Smooth muscle cell (in vitro differentiated cells): Measurements from ENCODE around the gene ACBD6. TPM values are rescaled to one million over a fixed set of nuclear protein-coding genes. Genes with fewer than 3 reads are reported as not detected.

Source experiments
- DNase-seq: peaks from one replicate; lab custom pipeline; 2025; ENCODE audit not compliant: unreplicated experiment; lab: John Stamatoyannopoulos, UW
- H2AFZ ChIP-seq: fragments of 200-600 bp; sonication (generic); 2 replicates; pipeline ENCODE4 v1.6.0; 2016; ENCODE audit warnings: antibody characterized with exemption, low read depth, mild to moderate bottlenecking
- H3F3A ChIP-seq: fragments of 200-600 bp; sonication (generic); 2 replicates; pipeline ENCODE4 v1.6.0; 2017; ENCODE audit warnings: antibody characterized with exemption, low read depth
- H3K27ac ChIP-seq: fragments of 200-600 bp; sonication (generic); 2 replicates; pipeline ENCODE4 v1.5.1; 2016; ENCODE audit warnings: low read depth, mild to moderate bottlenecking
- H3K27me3 ChIP-seq: fragments of 200-600 bp; sonication (generic); 2 replicates; pipeline ENCODE4 v1.6.1; 2016; ENCODE audit warnings: low read depth, mild to moderate bottlenecking
- H3K36me3 ChIP-seq: fragments of 200-600 bp; sonication (generic); 2 replicates; pipeline ENCODE4 v1.5.1; 2016; ENCODE audit warnings: low read depth
- H3K4me1 ChIP-seq: fragments of 200-600 bp; sonication (generic); 2 replicates; pipeline ENCODE4 v1.5.1; 2016; ENCODE audit warnings: low read depth
- H3K4me2 ChIP-seq: fragments of 200-600 bp; sonication (generic); 2 replicates; pipeline ENCODE4 v1.6.0; 2016; ENCODE audit warnings: mild to moderate bottlenecking
- H3K4me3 ChIP-seq: fragments of 200-600 bp; sonication (generic); 2 replicates; pipeline ENCODE4 v1.5.1; 2016; ENCODE audit warnings: mild to moderate bottlenecking
- H3K79me2 ChIP-seq: fragments of 200-600 bp; sonication (generic); 2 replicates; pipeline ENCODE4 v1.6.0; 2016; ENCODE audit warnings: low read depth, mild to moderate bottlenecking
- H3K9ac ChIP-seq: fragments of 200-600 bp; sonication (generic); 2 replicates; pipeline ENCODE4 v1.6.0; 2016; ENCODE audit warnings: low read depth
- H3K9me3 ChIP-seq: fragments of 200-600 bp; sonication (generic); replicated peaks from 2 replicates; pipeline ENCODE4 v1.5.1; 2016; ENCODE audit warnings: low read depth
- H4K20me1 ChIP-seq: fragments of 200-600 bp; sonication (generic); 2 replicates; pipeline ENCODE4 v1.6.0; 2016; ENCODE audit warnings: low read depth
- WGBS: methylation state at CpG from one replicate; pipeline ENCODE4 v1.1.7; 2016; ENCODE audit warnings: low lambda C conversion rate; 5-methylcytosine and 5-hydroxymethylcytosine counted together
- polyA plus RNA-seq: library from polyadenylated mRNA; unstranded; fragments of >200 nt; fragmentation: Nextera tagmentation; extraction: Ambion mirVana; gene quantifications from 2 replicates; pipeline ENCODE4 v1.2.1, GENCODE V29; 2016
- total RNA-seq: library from RNA; depleted of rRNA; stranded (reverse); fragments of >200 nt; gene quantifications from 2 replicates; pipeline ENCODE4 v1.2.3, GENCODE V29; 2014
- TF ChIP-seq, protein P1 (sequence below): fragments of 200-600 bp; sonication (generic); IDR thresholded peaks from 2 replicates; pipeline ENCODE4 v1.5.1; 2017; ENCODE audit warnings: borderline replicate concordance, mild to moderate bottlenecking, antibody characterized with exemption; ENCODE audit not compliant: insufficient read depth, poor library complexity, severe bottlenecking

Gene ACBD6
- total and polyA plus RNA-seq, 2 experiments from 2014 or later, result 44.1 to 48.7 TPM

GRCh38 chr1:180261030-180261429 is 241.3 kb downstream of the ACBD6 start:
- H3K27ac ChIP-seq, result no peak overlapping the region
- peaks cover 15% of the 10 kb centered on the region for H3K27me3 ChIP-seq
- H4K20me1 ChIP-seq, result no peaks in the 10 kb centered on the region
- TF ChIP-seq, protein P1, sequence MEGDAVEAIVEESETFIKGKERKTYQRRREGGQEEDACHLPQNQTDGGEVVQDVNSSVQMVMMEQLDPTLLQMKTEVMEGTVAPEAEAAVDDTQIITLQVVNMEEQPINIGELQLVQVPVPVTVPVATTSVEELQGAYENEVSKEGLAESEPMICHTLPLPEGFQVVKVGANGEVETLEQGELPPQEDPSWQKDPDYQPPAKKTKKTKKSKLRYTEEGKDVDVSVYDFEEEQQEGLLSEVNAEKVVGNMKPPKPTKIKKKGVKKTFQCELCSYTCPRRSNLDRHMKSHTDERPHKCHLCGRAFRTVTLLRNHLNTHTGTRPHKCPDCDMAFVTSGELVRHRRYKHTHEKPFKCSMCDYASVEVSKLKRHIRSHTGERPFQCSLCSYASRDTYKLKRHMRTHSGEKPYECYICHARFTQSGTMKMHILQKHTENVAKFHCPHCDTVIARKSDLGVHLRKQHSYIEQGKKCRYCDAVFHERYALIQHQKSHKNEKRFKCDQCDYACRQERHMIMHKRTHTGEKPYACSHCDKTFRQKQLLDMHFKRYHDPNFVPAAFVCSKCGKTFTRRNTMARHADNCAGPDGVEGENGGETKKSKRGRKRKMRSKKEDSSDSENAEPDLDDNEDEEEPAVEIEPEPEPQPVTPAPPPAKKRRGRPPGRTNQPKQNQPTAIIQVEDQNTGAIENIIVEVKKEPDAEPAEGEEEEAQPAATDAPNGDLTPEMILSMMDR, result no peak
- H3K4me2 ChIP-seq, result no peak overlapping the region
- H3K4me3 ChIP-seq, result no peak overlapping the region
- no peaks in the 10 kb centered on the region for H3K4me1 ChIP-seq
- H3K9ac ChIP-seq, result no peak overlapping the region
- no peaks in the 10 kb centered on the region for H3K79me2 ChIP-seq
- H3F3A ChIP-seq, result no peaks in the 10 kb centered on the region
- no peaks in the 10 kb centered on the region for H3K36me3 ChIP-seq
- H2AFZ ChIP-seq, result no peak overlapping the region
- H3K9me3 ChIP-seq, result no peaks in the 10 kb centered on the region
- DNase-seq, result no peak
- WGBS, result 93% methylated on average over 10 of the region's 10 CpGs

DNA sequence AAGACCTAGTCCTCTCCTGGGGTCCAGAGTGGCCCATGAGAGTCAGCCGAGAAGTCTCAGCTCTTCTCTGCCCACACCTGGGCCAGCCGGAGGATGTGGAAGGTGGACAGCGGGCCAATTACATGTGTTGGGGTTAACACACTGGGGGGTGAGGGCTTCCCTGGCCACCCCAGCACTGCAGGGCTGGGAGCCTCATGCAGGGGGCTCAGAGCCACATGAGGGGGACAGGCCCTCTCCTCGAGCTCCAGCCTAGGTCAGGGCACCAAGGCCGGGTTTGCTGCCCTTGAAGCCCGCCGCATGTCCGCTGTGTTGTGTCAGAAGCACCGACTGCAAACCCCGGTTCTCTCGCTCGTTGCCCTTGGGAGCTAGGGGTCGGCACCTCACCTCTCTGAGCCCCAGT is 241.8 kb downstream of the ACBD6 start:
- H3K4me3 ChIP-seq, result no peak overlapping the region
- no peak for DNase-seq
- WGBS, result 94% methylated on average over 13 of the region's 13 CpGs
- H3K4me1 ChIP-seq, result no peaks in the 10 kb centered on the region
- no peaks in the 10 kb centered on the region for H4K20me1 ChIP-seq
- H3K27me3 ChIP-seq, result peaks cover 15% of the 10 kb centered on the region
- H3K36me3 ChIP-seq, result no peaks in the 10 kb centered on the region
- no peak overlapping the region for H3K4me2 ChIP-seq
- H3K79me2 ChIP-seq, result no peaks in the 10 kb centered on the region
- no peak overlapping the region for H3K27ac ChIP-seq
- no peaks in the 10 kb centered on the region for H3K9me3 ChIP-seq
- no peak overlapping the region for H2AFZ ChIP-seq
- H3K9ac ChIP-seq, result no peak overlapping the region
- H3F3A ChIP-seq, result no peaks in the 10 kb centered on the region
- TF ChIP-seq, protein P1, result no peak

DNA sequence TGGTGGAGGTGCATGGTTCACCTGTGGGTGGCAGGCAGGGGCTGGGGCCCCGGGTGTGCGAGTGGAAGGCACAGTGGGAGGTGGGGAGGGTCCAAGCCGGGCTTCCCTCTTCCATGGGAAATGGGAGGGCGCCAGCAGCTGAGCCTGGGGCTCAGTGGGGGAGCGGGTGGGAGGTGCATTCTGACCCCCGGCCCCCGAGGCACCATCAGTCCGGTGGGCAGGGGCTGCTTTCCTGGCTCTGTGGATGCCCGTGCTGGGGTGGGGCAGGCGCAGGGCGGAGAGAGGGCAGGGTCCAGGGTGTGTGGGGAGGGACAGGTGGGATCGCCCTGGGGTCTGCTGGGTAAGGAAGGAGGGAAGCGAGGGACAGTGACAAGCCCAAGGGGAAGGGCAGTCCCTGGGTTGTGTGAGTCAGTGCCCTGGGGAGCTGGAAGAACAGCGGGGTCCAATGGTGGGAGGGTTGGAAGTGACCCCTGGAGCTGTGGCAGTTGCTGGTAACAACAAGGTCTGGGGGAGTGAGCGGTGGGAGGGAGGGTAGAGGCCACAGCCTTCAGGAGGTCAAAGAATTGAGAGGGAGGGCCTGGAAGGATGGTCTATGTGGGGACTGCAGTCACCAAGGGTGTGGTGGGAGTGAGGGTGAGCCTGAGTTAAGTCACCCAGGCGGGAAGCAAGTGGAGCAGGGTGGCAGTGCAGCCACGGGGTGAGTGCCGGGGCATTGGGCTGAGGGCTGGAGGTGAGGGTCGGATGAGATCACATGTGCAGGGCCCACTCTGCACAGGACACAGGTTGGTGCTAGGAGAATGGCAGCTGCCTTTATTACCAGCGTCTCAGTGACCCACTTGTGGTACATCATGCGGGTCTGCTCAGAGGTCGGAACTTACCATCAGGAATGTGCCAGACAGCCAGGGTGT is 242.7 kb downstream of the ACBD6 start:
- H3K79me2 ChIP-seq, result no peaks in the 10 kb centered on the region
- H3K27ac ChIP-seq, result no peak overlapping the region
- H3F3A ChIP-seq, result no peaks in the 10 kb centered on the region
- H3K27me3 ChIP-seq, result peaks cover 10% of the 10 kb centered on the region
- no peak overlapping the region for H3K4me2 ChIP-seq
- TF ChIP-seq, protein P1, result no peak
- no peaks in the 10 kb centered on the region for H3K9me3 ChIP-seq
- no peak overlapping the region for H2AFZ ChIP-seq
- no peaks in the 10 kb centered on the region for H4K20me1 ChIP-seq
- WGBS, result 87% methylated on average over 13 of the region's 22 CpGs
- H3K4me3 ChIP-seq, result no peak overlapping the region
- H3K9ac ChIP-seq, result no peak overlapping the region
- H3K36me3 ChIP-seq, result no peaks in the 10 kb centered on the region
- DNase-seq, result no peak
- no peaks in the 10 kb centered on the region for H3K4me1 ChIP-seq
